Measurements from ENCODE around the gene CNTFR. TPM values are rescaled to one million over a fixed set of nuclear protein-coding genes. Genes with fewer than 3 reads are reported as not detected.
"Not testable (repeated sequence)": the region's sequence is repeated elsewhere in the genome, so short reads cannot be mapped to it uniquely, and the experiment has no call there.

CNTFR gene, protein sequence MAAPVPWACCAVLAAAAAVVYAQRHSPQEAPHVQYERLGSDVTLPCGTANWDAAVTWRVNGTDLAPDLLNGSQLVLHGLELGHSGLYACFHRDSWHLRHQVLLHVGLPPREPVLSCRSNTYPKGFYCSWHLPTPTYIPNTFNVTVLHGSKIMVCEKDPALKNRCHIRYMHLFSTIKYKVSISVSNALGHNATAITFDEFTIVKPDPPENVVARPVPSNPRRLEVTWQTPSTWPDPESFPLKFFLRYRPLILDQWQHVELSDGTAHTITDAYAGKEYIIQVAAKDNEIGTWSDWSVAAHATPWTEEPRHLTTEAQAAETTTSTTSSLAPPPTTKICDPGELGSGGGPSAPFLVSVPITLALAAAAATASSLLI
- 10 to 100 TPM; 24.5 to 98.6 (median 54.8) TPM for polyA plus RNA-seq (ENCODE audit: insufficient read length in 10 of 10)
- long read RNA-seq, donor 1, transcript CNTFR-201 (9 exons, 1,910 nt): minor isoform, 5 of 40 reads
- long read RNA-seq, donor 1, transcript CNTFR-202 (10 exons, 2,052 nt): major isoform, 11 of 40 reads
- long read RNA-seq, donor 1, partial matches to known transcripts: 24 of 40 reads
- long read RNA-seq, donor 1, other reads (novel, unspliced or antisense): 0 of 40 reads
- long read RNA-seq, donor 2, transcript CNTFR-202 (10 exons, 2,052 nt): major isoform, 5 of 17 reads
- long read RNA-seq, donor 2, partial matches to known transcripts: 11 of 17 reads
- long read RNA-seq, donor 2, other reads (novel, unspliced or antisense): 0 of 17 reads
- long read RNA-seq, donor 3: 0 reads
- long read RNA-seq, donor 4, transcript CNTFR-202 (10 exons, 2,052 nt): major isoform, 5 of 7 reads
- long read RNA-seq, donor 4, partial matches to known transcripts: 0 of 7 reads
- long read RNA-seq, donor 4, other reads (novel, unspliced or antisense): 0 of 7 reads
- long read RNA-seq, donor 5, partial matches to known transcripts: 40 of 46 reads
- long read RNA-seq, donor 5, other reads (novel, unspliced or antisense): 0 of 46 reads
- long read RNA-seq, donor 6, transcript CNTFR-202 (10 exons, 2,052 nt): major isoform, 6 of 7 reads
- long read RNA-seq, donor 6, partial matches to known transcripts: 0 of 7 reads
- long read RNA-seq, donor 6, other reads (novel, unspliced or antisense): 0 of 7 reads
- long read RNA-seq, donor 7, transcript CNTFR-202 (10 exons, 2,052 nt): major isoform, 14 of 27 reads
- long read RNA-seq, donor 7, partial matches to known transcripts: 11 of 27 reads
- long read RNA-seq, donor 7, other reads (novel, unspliced or antisense): 0 of 27 reads
- long read RNA-seq, donor 8, transcript CNTFR-202 (10 exons, 2,052 nt): major isoform, 5 of 10 reads
- long read RNA-seq, donor 8, partial matches to known transcripts: 0 of 10 reads
- long read RNA-seq, donor 8, other reads (novel, unspliced or antisense): 0 of 10 reads
- long read RNA-seq, donor 9: 0 reads

DNA sequence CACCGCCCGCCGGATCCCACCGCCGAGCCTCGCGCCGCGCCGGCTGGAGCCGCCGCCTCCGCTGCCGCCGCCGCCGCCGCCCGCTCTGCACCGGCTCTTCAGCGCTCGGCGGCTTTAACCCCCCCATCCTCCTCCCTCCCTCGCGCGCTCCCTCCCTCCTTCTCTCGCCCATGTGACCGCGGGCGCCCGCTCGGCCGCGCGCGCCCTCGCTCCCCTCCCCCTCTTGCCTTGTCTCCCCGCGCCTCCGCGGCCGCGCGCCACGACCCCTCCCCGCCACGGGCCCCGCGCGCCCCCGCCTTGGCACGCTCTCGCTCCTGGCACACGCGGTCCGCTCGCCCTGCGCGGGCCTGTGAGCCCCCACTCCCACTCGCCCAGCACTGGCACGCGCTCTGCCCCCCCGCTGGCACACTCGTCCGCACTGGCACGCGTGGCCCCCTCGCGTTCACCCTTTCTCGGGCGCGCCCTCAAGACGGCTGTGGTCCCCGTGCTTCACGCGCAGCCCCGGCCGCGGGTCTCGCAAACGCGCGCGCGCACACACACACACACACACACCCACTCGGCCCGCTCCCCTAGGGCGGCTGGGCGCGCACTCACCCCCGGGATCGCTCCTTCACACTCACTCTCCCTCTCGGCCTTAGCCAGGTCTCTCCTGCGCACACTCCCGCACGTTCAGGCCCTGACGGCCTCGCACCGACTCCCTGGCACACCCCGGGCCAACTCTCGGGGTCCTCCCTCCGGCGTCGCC is at the start of gene CNTFR:
Gene CNTFR (minus strand): TSS at position 89 of the 745 bp plus-strand sequence. CDS start 20,743 bp downstream, outside the sequence.
- DNase-seq: peak in 1 of 3 donors; percentile 88

DNA sequence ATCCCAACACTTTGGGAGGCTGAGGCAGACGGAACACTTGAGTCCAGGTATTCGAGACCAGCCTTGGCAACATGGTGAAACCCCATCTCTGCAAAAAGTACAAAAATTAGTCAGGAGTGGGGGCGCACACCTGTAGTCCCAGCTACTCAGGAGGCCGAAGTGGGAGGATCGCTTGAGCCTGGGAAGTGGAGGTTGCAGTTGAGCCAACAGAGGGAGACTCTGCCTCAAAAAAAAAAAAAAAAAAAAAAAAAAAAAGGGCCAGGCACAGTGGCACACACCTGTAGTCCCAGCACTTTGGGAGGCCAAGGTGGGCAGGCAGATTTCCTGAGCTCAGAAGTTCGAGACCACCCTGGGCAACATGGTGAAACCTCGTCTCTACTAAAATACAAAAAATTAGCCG is 49.8 kb upstream of the CNTFR start:
- DNase-seq: not testable (repeated sequence)

DNA sequence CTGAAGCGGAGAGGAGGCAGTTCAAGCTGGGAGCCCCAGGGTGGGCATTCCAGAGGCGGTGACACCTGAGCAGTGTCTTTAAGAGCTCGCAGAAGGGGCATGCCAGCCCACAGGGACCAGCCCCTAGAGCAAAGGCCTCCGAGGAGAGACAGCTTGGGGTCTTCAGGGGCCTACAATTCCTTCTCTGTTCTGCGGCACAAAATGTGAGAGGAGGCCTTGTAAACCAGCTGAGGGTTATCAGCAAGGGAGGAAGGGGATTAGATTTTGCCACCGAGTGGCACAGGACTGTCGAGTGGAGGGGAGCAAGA is 48.6 kb upstream of the CNTFR start:
- DNase-seq: no peak

DNA sequence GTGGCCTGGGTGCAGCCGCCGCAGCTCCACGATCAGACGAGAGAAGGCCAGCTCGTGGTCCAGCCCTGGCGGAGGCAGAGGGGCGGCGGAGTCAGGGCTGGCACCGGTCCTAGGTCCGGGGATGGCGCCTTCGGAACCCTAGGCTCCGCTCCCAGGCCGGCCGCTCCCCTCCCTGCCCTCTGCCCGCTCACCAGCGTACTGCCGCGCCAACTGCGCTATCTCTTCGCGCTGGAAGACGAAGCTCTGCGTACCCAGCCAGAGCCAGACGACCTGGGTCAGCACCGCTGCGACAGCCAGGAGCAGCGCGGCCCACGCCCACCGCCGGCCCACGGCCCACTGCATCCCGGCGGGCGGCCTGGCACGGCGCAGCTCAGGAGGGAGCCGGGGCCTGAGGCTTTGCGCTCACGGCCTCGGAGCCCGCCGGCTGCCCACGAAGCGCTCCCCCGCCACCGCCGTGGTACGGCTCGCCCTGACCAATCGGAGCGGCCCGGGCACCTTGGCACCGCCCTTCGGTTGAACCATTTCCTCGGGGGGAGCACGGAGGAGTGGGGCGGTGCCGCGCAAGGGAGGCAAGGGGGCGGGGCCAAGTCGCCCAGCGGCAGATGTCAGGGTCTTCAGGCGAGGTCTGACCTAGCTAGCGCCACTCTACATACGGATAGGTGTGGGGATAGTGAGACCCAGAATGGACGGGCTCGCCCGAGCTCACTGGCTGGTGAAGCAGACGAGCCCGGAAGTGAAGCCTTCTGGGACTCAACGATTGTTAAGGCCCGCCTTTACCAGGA is 48.0 kb upstream of the CNTFR start, which contains the start of gene SIGMAR1:
Gene SIGMAR1 (minus strand): TSS at position 432 of the 782 bp plus-strand sequence. CDS start 90 bp downstream, at position 342.
- DNase-seq: peak; percentile 93 to 97 (median 93)

DNA sequence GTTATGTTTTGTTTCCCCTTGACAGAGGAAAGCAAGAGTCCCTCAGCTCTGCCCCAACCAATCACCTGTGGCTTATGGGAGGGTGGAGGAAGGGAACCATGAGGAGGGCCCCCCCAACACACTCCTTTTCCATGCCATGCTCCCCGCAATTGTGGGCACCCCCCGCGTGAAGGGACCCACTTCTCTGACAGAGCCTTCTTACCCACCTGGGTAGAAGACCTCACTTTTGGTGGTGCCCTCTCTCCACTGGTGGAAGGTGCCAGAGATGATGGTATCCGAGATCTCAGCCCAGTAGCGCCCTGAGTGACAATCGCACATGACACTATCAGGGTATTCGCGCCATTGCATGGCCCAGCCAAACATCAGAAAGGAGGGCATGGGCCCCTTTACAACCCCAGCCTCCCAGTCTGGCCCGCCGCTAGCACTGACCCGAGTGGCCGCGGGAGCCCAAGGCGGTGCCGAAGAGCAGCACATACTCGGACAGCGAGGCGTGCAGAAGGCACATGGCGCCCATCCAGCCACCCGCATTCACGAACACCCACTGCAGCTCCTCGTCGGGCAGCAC is 47.3 kb upstream of the CNTFR start:
- DNase-seq: no peak

DNA sequence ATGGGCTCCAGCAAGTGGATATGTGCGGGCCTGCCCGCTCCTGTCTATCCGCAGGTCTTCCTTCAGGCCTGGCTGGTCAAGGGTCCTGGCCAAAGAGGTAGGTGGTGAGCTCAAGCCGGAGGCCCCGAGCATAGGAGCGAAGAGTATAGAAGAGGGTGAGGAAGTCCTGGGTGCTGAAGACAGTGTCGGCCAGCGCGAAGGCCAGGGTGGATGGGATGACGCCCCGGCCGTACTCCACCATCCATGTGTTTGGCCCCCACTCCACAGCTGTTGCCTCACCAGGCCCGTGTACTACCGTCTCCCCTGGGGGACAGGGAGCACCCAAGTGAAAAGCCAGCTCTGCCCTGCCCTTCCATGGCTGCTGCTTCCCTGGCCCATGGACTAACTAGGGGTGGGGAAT is 46.0 kb upstream of the CNTFR start:
- no peak for DNase-seq

DNA sequence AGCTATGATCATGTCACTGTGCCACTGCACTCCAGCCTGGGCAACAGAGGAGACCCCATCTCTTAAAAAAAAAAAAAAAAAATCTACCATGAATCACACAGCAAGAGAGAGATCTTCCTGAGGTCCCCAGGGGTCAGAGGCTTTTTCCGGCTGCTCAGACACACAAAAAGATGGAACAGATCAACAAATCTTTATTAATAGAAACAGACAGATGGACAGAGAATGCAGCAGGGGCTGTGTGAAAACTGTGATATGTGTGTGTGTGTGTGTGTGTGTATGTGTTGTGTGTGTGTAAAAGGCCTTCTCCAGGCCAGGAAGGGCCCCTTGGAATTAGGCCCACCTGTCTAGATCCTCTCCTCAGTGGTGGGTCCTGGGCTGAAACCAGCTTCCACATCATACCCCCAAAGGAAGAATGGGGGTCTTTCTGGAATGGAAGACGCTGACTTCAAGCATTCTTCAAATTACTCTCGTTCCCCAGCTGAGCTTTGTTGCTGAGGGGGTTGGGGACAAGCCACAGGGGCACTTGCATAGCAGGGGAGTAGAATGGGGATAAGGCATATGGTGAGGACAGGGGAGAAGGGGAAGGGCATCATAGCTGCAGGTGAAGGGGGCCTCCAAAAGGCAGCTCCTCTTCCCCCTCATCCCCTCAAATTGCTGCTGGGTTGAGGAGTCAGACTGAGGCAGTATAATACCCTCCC is 45.2 kb upstream of the CNTFR start:
- no peak for DNase-seq

DNA sequence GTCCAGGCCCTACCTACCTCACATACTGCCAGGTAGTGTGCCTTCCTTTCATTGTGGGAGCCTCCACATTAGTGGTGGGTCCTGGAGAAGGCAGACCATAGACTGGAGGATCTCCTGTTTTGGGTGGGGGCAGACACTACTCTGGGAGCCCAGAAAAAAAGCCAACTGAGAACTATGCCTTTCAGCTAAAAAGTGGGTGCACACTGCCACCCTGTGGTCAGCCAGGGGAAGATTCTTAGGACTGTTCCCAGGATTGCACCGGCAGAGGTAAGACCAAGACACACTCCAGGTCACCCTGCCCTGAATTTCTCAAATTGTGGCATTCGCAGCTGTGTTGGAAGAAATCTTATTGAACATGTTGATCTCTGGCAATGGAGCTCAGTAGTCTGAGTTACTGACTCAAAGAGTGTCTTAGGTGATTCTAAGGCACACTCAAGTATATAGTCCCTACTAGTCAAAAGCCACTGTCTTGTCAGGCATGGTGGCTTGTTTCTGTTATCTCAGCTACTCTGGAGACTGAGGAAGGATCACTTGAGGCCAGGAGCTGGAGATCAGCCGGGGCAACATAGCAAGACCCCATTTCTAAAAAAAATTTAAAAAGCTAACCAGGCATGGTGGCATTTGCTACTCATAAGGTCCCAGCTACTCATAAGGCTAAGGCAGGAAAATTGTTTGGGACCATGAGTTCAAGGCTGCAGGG is 44.5 kb upstream of the CNTFR start:
- peak in 2 of 3 donors; percentile 67 to 78 for DNase-seq

DNA sequence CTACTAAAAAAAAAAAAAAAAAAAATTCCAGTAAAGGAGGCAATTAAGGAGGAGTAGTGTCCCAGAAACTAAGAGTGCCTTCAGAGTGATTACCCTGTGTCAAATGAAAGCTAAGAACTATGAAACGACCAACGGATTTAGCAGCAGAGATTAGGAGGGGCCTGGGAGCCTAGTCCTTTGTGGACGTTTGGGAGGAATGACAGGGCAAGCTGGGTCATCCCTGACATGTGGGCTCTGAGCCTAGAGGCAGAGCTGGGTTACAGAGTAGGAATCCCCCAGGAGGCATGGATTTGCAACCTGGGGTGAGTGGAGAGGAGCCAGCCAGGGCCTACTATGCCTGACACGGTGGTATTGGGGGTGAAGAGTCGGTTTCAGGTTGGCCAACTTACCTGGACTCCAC is 43.6 kb upstream of the CNTFR start:
- no peak for DNase-seq

DNA sequence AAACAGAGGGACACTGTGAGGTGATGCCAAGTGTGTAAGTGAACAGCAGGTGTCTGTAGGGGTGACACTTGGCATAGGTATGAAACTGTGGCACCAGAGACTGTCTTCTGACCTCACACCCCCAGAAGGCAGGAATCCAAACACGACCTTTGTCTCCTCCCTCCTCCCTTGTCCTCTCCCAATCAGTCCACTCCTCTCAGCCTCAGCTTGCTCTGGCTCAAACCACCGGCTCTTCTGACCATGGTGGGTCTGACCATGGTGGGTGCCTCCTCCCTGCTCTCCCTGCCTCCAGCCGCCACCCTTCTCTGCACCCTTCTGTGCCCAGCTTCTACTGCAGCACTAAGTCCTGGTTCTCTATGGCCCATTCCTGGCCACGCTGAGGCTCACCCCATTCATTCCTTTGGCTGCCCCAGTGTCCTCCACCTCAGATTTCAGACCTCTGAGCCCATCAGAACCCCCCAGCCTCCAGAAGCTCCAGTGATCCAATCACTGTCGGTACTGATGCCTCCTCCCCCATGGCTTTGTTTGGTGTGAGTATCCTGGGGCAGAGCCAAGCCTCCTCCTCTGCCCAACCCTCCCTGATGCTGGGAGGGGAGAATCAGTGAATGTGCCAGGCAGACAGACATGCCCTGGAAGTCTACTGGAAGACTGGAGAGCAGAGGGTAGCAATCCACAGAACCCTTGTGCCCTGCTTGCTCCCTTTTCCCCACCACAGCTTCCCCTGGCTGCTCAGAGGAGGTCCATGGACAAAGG is 41.1 kb upstream of the CNTFR start:
- no peak for DNase-seq

DNA sequence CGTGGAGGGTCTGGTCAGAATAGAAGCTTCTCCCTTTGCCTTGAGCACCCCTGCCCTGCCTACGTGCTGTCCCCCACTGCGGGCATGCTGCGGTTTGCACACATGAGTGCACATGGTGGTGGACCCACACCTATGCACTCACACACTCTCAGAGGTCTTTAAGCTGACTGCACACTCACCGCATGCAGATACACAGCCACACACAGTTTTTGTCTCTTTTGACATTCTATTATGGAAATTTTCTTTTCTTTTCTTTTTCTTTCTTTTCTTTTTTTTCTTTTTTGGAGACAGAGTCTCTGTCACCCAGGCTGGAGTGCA is 39.9 kb upstream of the CNTFR start:
- no peak for DNase-seq

DNA sequence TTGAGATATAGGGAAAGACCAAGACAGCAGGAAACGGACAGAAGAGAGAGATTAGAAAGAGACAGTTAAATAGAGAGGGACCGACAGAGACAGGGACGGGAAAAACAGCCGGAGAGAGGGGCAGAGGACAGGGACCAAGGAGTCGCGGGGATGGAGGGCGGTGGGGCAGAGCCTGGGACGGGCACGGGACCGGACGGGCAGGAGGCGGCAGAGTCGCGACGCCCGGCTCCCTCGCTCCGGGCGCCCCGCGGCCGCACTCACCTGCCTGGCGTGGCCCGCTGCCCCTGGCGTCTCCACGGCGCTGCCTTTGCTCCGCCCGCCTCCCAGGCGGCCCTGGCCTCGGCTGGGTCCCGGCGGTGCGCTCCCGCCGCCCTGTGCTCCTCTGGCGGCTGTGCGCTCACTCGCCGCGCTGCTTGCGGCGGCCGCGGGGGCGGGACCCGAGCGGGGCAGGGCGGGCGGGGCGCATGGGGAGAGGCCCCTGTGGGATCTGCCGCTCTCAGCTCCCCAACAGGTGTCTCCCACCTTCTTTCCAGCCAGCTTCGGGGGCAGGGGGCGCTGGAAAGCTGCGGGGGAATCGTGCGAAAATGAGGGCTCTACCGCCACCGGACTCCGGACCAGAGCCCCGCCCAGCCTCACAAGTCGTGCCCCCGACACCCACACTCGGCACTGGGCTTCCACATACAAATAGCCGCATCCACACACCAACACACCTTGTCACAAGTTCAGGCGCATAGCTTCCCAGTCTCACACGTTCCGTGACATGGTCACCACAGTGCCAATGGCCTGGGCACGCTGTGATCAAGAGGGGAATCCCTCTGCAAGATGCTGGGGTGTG is 39.3 kb upstream of the CNTFR start, which contains the start of gene ARID3C:
Gene ARID3C (minus strand): TSS at position 411 of the 835 bp plus-strand sequence. CDS start 1,052 bp downstream, outside the sequence.
- no peak for DNase-seq

DNA sequence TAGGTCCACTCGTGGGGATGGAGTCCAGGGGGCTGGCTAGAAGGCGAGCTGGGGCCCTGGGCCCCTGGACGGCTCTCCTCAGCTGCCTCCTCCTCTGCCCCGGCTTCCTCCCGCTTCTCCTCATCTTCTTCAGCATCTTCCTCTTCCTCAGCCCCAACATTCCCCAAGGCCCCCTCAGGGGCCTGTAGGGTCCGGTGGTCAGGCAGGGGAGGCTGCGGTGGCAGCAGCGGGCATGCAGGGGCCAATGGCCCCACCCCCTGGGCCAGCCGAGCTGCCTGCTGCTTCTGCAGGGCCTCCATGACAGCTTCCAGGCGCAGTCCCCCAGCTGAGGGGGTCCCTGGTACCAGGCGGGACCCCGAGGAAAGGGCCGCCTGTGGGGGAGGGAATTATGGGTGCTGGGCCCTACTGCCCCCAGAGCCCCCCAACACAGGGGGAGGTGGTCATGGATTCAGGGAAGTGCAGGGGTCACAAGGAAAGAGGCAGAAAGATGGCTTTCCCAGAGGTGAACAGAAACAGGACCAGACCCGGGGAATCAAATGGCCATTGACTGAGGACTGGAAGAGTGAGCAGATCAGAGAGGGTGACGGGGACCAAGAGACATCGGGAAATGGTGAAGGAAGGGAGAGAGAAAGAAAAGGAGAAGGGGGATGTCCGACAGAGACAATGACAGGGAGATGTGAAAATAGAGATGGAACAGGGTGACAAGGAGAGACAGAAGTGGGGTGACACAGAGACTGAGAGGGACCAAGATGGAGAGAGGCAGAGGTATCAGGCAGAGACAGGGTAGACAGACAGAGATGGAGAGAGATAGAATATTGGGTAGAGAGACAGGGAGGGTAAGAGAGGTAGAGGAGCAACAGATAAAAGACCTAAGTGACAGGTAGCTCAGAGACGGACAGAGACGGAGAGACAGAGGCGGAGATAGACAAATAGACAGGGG is 38.5 kb upstream of the CNTFR start:
- no peak for DNase-seq

DNA sequence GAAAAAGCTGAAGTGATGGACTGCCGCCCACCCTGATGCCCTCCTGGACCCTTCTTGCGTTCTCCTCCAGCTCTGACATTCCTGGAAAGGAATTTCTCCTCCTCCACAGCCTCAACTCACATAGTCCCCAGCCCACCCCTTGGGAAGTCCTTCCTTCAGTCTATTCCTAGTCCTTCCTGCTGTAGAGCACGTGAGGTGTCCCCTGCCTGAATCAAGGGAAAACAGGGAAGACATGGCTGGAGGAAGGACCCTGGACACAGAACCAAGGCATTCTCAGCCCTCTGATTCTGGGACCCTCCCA is 35.6 kb upstream of the CNTFR start:
- DNase-seq: no peak

DNA sequence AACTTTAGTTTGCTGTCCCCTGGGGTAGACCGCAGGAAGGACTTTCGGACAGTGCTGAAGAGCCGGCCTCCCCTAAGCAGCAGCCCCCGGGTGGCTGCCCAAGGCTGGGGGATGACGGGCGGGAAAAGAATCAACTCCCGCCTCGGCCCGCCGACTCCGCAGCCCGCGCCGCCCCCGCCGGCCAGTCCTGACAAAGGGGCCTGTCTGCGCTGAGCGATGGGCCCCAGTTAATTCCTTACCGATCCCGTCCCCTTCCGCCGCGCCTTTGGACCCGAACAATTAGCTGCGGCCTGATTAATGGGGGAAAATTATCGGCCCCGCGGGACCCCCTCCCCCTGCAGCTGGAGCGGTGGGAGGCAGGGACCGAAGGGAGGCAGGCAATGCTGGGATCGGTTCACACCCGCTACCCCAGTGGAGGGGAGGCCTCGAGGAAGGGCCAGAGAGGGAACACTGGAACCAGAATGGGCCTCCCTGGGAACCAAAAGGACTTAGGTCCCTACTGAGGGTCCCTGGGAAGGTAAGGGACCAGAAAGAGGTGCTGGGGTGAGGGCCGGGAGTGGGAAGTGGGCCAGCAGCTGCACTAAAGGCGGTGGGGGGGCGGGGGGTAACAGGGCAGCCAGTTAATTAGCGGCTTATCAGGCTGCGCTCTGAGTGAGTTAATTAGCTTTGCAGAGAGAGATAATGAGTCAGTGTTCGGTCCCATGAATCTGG is 35.1 kb upstream of the CNTFR start:
- DNase-seq: no peak

Data from muscle of back (tissue), 13 donors.